OCI-LY1 (cell line): ENCODE measurements around the gene STBD1.

Experiments
- CTCF ChIP-seq: fragments of 200-600 bp; sonication (generic), shearing (Covaris generic); IDR thresholded peaks from 2 replicates; pipeline ENCODE4 v1.5.1; 2017; ENCODE audit warnings: mild to moderate bottlenecking, antibody characterized with exemption, low read length, moderate library complexity, mixed read lengths
- EZH2 ChIP-seq: fragments of 200-600 bp; sonication (generic), shearing (Covaris generic); IDR thresholded peaks from 2 replicates; pipeline ENCODE4 v1.8.0; 2017; ENCODE audit warnings: borderline replicate concordance, mixed run types, mild to moderate bottlenecking, antibody characterized with exemption, low read length, moderate library complexity, mixed read lengths

- TF ChIP-seq EZH2 (no peak), CTCF (no peak)
Measured at GRCh38 chr4:76282941-76283689, 23.4 kb upstream of the STBD1 start.
